Kidney glomerular epithelial cell (primary cell): ENCODE data around the gene POLD3.
"Not testable (repeated sequence)": the region's sequence is repeated elsewhere in the genome, so short reads cannot be mapped to it uniquely, and the experiment has no call there.

Source experiments
- DNase-seq: peaks from one replicate; lab custom pipeline; 2025; lab: John Stamatoyannopoulos, UW

Gene POLD3

DNA sequence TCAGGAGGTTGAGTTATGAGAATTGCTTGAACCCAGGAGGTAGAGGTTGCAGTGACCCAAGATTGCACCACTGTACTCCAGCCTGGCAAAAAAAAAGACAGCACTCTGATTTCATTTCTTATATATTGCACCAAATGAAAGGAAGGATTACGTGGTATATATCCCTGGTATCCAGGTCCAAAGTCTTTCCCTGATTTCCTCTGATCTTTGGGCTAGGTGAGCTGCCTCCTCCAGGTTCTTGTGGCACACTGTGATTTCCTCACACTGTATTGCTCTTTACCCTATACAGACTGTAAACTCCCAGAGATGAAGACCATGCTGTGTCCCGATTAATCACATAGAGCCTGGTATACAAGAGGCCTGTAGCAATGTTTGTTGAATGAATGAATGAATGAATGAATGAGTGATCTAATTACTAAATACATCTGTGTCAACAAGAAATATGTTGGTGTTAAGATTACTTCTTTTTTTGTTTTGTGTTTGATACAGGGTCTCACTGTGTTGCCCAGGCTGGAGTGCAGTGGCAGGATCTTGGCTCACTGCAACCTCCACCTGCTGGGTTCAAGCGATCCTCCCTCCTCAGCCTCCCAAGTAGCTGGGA, 9.3 kb upstream of the POLD3 start:
- no peak for DNase-seq

DNA sequence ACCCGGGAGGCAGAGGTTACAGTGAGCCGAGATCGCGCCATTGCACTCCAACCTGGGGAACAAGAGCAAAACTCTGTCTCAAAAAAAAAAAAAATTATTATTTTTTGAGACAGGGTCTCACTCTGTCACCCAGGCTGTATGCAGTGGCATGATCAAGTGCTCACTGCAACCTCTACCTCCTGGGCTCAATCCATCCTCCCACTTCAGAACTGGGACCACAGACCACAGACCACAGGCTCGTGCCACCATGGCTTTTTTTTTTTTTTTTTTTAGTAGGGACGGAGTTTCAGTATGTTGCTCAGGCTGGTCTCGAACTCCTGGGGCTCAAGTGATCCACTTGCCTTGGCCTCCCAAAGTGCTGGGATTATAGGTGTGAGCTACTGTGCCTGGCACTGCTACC, 1.9 kb upstream of the POLD3 start:
- not testable (repeated sequence) for DNase-seq

DNA sequence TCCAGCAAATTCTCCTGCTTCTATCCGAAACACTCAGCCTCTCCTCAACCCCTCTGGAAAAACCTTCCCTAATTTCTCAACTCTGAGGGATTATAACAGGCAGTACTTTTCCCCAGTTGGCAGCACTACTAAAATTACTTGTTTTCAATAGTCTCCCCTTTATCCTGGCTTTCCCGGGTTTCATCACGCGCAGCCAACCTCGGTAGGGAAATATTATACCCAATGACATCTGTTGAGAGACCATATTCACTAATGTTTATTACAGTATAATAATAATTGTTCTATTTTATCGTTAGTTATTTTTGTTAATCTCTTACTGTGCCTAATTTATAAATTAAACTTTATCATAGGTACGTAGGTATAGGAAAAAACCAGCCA, 330 bp upstream of the POLD3 start:
- no peak for DNase-seq

DNA sequence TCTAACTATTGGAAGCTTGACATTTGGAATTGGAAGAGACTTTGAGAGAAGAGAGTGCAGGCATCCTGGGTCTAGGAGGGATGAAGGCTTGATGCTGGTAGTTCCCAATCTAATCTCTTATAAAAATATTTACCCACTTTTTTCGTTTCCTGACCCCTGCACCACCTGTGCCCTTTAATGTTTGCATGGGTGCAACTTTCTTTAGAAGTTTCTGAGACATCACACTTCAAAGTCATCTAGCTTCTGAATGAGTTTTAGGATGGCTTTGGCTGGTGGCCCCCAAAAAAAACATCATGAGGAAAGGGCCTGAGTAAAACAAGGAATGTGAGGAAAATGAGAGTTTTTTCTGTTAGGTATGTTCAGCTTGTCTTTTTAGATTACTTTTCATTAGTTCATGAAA, 1.1 kb downstream of the POLD3 start:
- DNase-seq: no peak

DNA sequence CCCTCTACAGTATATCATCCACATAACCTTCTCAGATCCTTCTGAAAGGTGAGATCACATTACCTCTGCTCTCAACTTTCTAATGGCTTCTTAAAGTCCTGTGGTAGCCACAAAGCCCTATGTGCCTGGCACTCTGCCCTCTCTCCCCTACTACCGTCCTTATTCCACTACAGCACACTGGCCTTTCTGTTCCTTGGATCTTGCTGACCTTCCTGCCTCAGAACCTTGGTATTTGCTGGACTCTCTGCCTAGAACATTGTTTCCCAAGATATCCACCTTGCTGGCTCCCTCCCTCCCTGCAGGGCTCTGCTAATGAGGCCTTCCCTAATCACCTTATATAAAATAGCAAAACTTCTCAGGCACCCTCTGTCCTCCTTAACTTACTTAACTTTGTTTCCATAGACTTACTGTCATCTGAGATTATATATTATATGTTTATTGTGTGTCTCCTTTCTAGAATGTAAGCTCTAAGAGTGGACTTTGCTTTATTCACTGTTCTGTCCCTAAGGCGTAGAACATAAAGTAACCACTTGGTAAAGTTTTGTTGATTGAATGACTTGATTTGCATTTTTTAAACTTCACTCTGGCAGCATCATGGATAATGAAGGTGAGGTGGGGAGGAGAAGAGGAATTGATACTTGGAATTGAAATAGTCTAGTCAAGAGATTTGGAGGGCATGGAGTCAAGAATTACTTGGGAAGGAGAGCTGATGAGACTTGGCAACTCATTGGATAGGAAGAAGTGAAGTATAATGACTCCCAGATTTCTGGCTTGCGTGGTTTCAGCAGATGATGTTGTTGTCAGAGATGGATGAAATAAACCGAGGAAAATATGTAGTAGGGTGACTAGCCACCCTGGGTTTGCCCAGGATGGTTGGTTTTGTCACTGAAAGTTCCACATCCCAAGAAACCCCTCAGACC, 10.5 kb downstream of the POLD3 start:
- DNase-seq: no peak

DNA sequence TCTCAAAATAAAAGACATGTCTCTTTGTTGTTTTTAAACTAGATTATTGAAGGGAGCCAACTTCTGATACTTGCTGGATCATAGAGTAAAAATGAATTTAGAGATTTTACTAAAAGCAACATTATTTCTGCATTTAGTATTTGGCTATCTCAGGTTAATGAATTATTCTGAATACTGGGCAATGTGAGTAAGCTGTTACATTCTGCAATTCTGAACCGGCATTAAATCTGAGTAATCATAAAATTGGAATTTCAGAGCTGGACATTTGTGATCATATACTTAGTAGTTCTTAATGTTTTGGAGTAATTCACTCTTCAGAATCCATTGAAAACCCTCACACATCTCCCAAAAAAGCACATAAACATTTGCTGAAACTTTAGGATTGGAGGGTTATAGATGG, 11.5 kb downstream of the POLD3 start:
- DNase-seq: no peak

DNA sequence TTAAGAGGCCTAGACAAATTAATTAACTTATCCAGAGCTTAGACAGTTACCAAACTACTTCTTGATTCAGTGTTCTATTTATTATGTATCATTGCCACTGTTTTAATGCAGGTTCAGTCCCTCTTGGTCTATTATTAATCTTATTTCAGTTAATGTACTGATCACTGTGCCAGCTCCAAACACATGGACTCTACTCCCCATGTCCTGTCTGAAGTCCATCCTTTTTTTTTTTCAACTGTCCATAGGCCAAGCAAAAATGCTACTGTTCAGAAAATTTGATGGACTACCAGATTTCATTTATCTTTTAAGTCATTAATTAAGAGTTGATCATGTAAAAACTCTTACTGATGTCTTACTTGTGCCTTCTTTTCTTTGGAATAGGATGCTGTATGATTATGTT, 11.9 kb downstream of the POLD3 start:
- DNase-seq: no peak

DNA sequence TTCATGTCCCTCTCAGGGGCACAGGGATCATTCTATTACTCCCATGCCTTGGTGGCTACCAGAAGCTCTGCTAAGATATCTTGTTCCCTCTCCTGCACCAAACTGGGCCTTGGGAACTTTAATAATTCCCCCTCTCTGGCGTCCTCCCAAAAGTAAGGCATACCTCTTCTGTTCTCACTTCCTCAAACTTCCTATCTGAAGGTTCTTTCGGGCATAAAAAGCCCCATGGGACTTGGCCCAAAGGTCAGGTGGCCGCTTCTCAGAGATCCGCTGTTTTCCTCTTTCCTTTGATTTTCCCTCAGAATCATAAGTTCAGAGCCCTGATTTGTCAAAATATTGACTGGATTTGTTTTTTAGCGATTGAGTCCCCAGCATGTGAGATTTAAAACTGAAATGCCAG, 13.0 kb downstream of the POLD3 start:
- DNase-seq: no peak

DNA sequence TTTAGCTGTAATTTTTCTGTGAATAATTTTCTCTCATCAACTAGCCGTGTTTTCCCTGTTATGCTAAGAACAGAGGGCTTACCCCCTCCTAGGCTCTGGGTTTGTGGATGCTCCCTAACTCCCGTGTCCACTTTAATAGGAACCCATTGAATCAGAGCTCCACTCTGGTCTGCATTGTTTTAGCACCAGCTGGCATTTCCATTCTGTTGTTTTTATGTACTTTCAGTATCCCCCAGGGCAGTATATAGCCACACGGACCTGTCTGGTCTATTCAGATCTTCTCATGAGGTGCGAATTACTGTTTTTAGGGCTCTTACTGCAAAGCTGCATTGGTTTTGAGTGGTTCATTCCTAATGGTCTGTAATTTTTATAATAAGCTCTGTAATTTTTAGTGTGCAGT, 16.0 kb downstream of the POLD3 start:
- no peak for DNase-seq

DNA sequence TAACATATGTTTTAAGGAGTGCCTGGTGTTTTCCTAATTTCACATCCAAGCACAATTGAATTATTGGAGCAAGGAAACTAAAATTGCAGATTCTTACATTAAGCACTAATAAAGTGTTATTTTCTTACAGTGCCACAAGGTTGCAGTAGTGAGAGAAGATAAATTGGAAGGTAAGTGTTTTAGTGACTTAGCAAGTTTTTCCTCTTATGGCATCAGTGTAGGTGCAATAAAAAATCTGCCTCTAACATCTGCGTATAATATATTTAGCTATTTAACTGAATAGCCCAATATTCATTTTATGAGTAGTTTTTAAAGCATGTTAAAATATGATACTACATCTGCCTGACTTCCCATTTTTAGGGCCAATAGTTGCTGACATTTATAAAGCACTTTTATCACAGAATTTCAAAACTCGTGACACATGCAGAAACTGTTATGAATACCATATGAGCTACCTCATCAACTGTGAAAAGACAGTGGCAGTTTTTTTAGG, 19.0 kb downstream of the POLD3 start:
- peak; percentile 32 for DNase-seq

DNA sequence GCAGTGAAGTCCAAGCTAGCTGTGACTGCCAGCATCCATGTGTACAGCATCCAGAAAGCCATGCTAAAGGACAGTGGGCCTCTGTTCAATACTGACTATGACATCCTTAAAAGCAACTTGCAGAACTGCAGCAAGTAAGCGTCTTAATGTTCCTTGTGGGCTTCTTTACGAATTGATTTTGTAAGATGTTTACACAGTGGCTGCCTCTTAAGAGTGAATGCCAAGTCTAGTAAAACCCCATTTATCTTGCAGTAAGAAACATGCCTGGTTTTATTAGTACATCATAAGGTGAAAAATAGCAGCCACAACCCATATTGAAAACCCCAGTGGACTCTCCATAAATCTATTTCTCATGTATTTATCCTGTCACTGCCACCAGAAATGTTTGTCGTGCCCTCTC, 20.5 kb downstream of the POLD3 start:
- no peak for DNase-seq

DNA sequence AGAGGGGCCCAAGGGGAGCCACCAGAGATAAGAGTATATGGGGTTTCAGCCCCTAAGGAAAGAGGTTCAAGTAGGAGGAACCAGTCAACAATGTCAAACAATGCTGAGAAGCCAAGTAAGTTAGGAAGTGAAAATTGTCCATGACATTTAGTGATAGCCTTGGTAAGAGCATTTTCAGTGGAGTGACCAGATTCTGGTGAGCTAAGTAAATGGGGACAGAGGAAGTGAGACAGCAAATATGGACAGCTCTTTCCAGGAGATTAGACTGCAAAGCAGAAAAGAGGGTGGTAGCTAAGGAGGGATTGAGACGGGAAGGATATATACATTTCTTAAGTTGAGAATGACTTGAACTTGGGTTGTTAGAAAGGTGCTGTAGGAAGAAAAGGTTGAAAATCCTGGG, 22.9 kb downstream of the POLD3 start:
- DNase-seq: no peak

DNA sequence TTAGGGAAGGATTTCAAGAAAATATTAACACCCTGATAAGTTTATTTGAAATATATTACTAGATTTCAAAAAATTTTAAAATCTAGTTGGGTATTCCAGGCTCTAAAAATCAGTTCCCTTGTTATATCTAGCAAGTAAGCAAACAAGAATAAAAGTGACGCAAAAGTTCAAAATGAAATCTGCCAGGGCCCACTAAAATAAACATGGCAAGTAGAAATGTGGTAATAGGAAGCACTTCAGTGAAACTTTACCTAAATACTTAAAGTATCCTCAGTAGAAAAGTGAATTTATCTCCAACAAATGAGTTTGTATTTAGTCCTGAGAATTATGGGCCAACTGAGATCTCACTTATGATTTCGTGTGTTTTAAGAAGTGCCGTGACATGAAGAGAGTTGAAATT, 23.6 kb downstream of the POLD3 start:
- DNase-seq: no peak

DNA sequence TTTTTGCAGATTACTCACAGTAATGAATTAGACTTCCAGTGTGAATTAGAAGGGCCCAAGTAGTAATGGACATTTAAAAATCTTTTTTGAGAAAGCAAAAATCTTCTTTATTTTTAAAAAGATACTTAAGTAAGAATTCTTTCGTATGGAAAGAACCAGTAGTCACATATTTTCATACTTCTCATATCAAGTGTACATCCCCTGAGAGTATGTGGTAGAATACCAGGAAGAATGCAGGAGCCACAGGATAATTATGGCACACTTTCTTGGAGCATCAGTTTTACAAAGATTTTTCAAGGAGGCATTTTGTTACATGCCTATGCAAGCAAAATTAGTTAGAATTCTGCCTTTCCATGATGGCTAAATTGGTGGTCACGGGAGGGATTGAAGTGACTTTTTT, 28.1 kb downstream of the POLD3 start:
- DNase-seq: no peak

DNA sequence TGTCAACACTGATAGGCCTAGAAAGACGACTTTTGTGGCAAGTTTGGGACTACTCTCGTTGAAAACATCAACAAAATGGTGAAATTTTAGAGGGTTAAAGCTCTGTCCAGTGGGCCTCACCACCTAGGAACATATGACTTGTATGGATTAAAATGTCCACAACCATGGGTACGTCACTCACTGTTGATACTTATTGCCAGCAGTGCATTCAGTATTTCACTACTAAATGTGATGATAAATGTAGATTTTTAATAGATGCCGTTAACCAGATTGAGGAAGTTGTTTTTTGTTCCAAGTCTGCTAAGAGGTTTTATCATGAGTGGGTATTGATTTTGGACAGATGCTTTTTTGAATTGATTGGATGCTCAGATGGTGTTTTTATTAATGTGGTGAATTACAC, 33.7 kb downstream of the POLD3 start:
- no peak for DNase-seq

DNA sequence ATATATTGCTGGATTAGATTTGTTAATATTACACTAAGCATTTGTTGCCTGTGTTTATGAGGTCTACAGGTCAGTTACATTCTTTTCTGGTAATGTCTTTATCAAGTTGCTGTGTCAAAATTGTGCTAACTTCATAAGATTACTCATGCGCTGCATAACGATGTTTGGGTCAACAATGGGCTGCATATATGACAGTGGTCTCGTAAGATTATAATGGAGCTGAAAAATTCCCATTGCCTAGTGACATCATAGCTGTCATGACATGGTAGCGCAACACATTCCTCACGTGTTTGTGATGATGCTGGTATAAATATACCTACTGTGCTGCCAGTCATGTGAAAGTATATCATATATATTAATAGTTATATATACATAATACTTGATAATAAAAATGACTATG, 34.2 kb downstream of the POLD3 start:
- DNase-seq: no peak

DNA sequence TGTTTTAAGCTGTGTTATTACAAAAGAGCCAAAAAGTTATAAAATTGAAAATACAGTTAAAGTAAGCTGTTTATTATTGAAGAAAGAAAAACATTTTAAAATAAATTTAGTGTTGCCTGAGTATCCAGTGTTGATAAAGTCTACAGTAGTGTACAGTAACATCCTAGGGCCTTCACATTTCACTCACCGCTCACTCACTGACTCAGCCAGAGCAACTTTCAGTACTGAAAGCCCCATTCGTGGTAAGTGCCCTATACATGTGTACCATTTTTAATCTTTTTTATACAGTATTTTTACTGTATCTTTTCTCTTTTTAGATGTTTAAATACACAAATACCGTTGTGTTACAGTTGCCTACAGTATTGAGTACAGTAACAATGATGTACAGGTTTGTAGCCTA, 35.0 kb downstream of the POLD3 start:
- DNase-seq: no peak

DNA sequence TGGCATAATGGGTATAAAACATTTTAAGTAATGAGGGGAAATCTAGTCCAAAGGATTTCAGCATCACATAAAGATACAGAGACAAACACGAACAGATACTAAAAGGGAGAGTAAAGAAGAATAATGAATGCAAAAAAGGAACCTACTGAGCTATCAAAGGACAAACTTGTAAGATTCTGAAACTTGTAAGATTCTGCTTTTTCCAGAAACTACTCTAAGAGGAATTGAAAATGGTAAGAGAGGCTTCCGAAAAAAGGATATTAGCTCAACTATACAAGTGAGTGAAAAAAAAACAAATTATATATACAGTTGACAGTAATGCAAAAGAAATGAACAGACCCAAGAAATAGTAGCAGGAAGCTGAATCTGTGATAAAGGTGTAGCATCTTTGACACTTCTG, 37.7 kb downstream of the POLD3 start:
- DNase-seq: no peak

DNA sequence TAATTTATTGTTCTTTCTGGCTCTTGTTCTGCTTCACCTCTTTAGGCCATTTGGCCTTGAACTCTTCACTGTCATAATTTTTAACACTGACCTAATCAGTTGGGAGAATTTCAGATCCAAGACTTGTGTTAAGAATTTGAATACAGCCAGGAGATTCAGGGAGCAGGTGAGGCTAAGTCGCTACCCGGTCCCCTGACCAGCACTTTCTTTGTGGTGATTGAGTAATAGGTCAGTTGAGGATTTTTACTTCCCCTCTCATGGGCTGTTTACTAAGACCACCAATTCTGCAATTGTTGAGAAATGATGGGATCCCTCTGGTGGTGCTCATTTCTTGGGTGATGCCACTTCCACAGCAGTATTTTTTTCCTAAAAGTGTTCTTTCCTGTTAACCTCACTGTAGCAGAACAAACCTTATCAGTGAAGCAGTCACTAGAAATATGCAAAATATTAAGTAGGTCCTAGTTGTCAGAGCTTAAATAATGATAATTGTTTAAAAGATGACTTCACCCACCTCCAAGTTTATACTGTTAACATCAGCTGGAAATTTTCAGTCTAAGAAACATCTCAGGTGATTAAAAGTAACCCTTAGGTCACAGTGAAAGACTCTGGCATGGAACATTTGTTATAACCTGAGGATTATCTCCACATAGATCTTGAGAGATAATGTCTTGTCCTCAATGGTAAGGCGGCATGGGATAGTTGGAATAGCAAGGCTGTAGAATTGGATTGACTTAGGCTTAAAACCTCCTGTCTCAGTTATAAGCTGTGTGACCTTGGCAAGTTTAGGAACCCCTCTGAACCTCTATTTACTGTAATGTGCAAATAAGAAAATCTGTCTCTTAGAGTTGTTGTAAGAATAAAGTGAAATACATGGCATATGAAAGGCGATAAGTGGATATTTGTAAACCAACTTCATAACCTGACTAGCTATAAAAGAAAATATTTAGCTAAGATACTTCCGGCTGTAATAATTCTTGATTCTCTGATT, 41.3 kb downstream of the POLD3 start:
- DNase-seq: no peak

DNA sequence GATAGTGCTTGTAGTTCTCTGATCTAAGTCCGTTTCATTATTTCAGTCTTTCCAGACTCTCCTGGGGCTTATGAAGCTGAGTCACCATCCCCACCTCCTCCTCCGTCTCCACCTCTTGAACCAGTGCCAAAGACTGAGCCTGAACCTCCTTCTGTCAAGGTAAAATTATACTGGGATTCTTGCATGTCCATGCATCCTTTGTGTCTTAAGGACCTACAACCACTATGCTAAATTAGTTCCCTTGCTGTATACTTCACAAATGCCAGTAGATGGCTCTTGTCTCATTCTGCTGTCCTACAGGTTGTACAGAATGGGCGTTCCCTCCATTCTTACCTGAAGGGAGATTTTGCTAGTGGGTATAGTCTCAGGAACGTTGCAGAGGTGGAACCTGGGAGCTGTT, 42.2 kb downstream of the POLD3 start:
- DNase-seq: peak; percentile 62

DNA sequence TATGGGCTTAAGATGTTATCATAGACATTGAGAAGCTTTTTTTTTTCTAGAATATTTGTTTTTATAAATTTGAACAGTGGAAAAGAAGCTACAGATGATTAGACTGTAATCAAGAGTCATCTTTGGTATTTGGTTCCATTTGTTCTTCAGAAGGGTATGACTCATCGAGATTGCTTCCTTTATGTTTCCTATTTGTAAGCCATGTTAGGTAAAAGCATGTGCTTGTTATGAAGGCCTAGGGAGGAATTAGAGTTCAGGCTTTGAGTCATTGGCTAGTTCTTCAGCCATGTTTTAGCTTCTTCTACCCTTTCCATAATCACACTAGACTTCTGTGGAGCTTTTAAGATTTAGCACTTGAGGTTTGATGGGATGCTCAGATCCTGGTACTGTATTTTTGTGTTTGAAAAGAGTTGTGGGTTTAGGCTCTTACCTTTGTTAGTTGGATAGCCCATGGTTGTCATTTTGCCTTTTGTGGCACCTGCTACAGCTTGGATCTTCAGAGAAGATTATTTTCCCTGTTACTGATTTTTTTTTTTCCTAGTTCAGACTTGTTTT, 44.3 kb downstream of the POLD3 start:
- peak; percentile 65 for DNase-seq

DNA sequence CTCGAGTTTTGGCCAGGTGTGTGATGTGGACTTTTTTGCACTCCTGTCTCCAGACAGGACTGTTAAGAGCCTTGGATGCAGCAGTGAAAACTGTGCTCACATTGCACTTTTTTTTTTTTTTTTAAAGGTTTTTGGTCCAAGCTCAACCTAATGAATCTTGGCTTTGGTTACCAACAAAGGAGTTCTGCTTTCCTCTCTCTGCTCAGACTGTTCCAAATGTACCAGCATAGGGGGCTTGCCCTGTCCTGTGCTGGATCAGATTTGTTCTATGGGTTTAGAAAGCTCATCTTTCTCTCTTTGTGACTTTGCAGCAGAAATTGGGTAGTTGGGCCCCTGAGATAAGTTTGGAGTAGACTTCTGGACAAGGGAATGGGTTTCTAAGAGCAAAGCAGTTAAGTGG, 45.3 kb downstream of the POLD3 start:
- no peak for DNase-seq
